DOHH2 (cell line): ENCODE results near the gene SOX10.

Source experiments
- EZH2phosphoT487 ChIP-seq: fragments of 200-600 bp; sonication (generic); IDR thresholded peaks from 2 replicates; pipeline ENCODE4 v1.6.1; 2017; ENCODE audit warnings: borderline replicate concordance, mild to moderate bottlenecking, antibody characterized with exemption, low read length, moderate library complexity, mixed read lengths
- TF ChIP-seq, protein P1 (sequence below): fragments of 200-600 bp; sonication (generic); IDR thresholded peaks from one replicate; pipeline ENCODE4 v1.5.1; 2014; ENCODE audit warnings: antibody characterized with exemption, mild to moderate bottlenecking, low read depth, low read length; ENCODE audit not compliant: poor library complexity, severe bottlenecking

DNA sequence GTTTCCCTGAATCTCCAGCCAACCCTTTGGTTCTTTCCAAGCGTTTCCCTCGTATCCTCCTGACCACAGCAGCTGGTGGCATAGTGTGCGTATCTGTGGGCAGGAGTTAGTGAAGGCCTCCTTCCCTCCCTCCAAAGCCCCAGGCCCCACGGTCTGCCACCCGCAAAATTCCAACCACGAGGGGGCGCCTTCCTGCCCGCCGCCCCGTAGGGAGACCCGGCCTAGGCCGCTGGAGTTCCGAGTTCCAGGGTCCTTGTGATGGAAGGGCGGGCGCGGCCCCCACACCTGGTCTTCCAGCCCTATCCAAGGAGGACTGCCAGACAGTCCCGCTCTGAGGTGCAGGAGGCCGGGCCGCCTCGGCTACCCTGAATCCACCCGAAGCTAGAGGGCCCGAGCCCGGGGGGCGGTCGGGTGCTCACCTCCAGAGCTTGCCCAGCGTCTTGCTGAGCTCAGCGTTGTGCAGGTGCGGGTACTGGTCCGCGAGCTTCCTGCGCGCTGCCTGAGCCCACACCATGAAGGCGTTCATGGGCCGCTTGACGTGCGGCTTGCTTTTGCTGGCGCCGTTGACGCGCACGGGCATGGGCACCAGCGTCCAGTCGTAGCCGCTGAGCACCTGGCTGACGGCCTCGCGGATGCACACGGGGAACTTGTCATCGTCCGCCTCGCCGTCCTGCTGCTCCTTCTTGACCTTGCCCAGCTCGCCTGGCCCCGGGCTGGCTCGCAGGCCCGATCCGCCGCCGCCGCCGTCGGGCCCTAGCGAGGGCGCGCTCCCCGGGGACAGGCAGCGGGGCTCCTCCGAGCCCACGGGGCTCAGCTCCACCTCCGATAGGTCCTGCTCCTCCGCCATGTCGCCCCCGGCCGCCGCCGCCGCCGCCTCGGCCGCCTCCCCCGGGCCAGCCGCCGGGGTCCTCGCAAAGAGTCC, 1.2 kb downstream of the SOX10 start:
- TF ChIP-seq, protein P1, sequence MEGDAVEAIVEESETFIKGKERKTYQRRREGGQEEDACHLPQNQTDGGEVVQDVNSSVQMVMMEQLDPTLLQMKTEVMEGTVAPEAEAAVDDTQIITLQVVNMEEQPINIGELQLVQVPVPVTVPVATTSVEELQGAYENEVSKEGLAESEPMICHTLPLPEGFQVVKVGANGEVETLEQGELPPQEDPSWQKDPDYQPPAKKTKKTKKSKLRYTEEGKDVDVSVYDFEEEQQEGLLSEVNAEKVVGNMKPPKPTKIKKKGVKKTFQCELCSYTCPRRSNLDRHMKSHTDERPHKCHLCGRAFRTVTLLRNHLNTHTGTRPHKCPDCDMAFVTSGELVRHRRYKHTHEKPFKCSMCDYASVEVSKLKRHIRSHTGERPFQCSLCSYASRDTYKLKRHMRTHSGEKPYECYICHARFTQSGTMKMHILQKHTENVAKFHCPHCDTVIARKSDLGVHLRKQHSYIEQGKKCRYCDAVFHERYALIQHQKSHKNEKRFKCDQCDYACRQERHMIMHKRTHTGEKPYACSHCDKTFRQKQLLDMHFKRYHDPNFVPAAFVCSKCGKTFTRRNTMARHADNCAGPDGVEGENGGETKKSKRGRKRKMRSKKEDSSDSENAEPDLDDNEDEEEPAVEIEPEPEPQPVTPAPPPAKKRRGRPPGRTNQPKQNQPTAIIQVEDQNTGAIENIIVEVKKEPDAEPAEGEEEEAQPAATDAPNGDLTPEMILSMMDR, result no peak
- no peak for TF ChIP-seq EZH2phosphoT487
